Measurements from ENCODE around the gene RET. TPM values are rescaled to one million over a fixed set of nuclear protein-coding genes. Genes with fewer than 3 reads are reported as not detected.

The RET gene
- total RNA-seq, 2 donors from 2014 or later, result 1.2 to 3.5 TPM

DNA sequence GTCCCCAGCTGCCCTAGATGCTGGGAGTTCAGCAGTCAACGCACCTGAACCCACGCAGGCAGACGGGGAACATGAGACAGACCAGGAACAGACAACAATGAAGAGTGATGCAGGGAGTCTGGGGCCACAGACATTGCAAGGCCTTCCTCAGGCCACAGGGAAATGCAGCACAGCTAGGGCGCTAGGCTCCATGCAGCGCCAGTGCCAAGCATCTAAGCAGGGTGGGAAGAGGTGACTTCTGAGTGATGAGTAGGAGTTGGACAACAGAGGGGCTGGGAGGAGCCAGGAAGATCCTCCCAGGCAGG, 7.7 kb upstream of the RET start:
- Mint-ChIP-seq H3K9me3 (no peaks in the 10 kb centered on the region), H3K4me1 (peaks cover 2% of the 10 kb centered on the region), H3K27ac (no peak overlapping the region), H3K27me3 (ENCODE audit: insufficient read depth) (peaks cover 11% of the 10 kb centered on the region), H3K36me3 (ENCODE audit: low read depth) (no peaks in the 10 kb centered on the region), H3K4me3 (no peak overlapping the region)
- DNase-seq, result no peak
- Histone ChIP-seq H3K4me3 (ENCODE audit: low read length) (no peak overlapping the region), H3K9ac (ENCODE audit: extremely low read depth, low read length, poor library complexity, severe bottlenecking) (no peak overlapping the region), H3K27me3 (ENCODE audit: control insufficient read depth, insufficient read depth, low read length, poor library complexity, severe bottlenecking) (peaks cover 7% of the 10 kb centered on the region), H3K36me3 (ENCODE audit: control insufficient read depth, insufficient read depth, low read length) (no peaks in the 10 kb centered on the region), H3K9me3 (ENCODE audit: control insufficient read depth, low read length) (no peaks in the 10 kb centered on the region), H3K4me1 (ENCODE audit: control insufficient read depth, insufficient read depth, low read length) (no peaks in the 10 kb centered on the region), H3K27ac (ENCODE audit: low read depth, low read length) (no peak overlapping the region)
- no peak for TF ChIP-seq CTCF (conservative IDR thresholded peaks at IDR 0.05)
- WGBS, 2 experiments (ENCODE audit: insufficient coverage in 1 of 2, insufficient read length in 1 of 2), result 88 to 98% methylated on average over 5 of the region's 5 CpGs

GRCh38 chr10:43069579-43069978, 7.3 kb upstream of the RET start:
- no peaks in the 10 kb centered on the region for H3K36me3 Mint-ChIP-seq (ENCODE audit: low read depth)

GRCh38 chr10:43070121-43071085, 6.5 kb upstream of the RET start:
- Mint-ChIP-seq H3K27ac (no peak overlapping the region), H3K36me3 (ENCODE audit: low read depth) (no peaks in the 10 kb centered on the region)

More at GRCh38 chr10:43069579-43069978, 7.3 kb upstream of the RET start:
- H3K36me3 ChIP-seq (ENCODE audit: control insufficient read depth, insufficient read depth, low read length), result no peaks in the 10 kb centered on the region
- H3K9ac ChIP-seq (ENCODE audit: extremely low read depth, low read length, poor library complexity, severe bottlenecking), result no peak overlapping the region
- no peak overlapping the region for H3K27ac ChIP-seq (ENCODE audit: low read depth, low read length)
- H3K4me1 ChIP-seq (ENCODE audit: control insufficient read depth, insufficient read depth, low read length), result no peaks in the 10 kb centered on the region
- H3K27me3 Mint-ChIP-seq (ENCODE audit: insufficient read depth), result peaks cover 14% of the 10 kb centered on the region
- H3K9me3 Mint-ChIP-seq, result no peaks in the 10 kb centered on the region
- H3K4me1 Mint-ChIP-seq, result peaks cover 2% of the 10 kb centered on the region
- H3K27ac Mint-ChIP-seq, result no peak overlapping the region
- H3K4me3 Mint-ChIP-seq, result no peak overlapping the region
- no peak for TF ChIP-seq CTCF (conservative IDR thresholded peaks at IDR 0.05)
- 50 to 88% methylated on average over 1 to 4 of the region's 4 CpGs for WGBS, 2 experiments (ENCODE audit: insufficient coverage in 1 of 2, insufficient read length in 1 of 2)
- no peak for DNase-seq
- peaks cover 7% of the 10 kb centered on the region for H3K27me3 ChIP-seq (ENCODE audit: control insufficient read depth, insufficient read depth, low read length, poor library complexity, severe bottlenecking)
- H3K9me3 ChIP-seq (ENCODE audit: control insufficient read depth, low read length), result no peaks in the 10 kb centered on the region
- H3K4me3 ChIP-seq (ENCODE audit: low read length), result no peak overlapping the region

More at GRCh38 chr10:43070121-43071085, 6.5 kb upstream of the RET start:
- no peaks in the 10 kb centered on the region for H3K4me1 Mint-ChIP-seq
- H3K9me3 Mint-ChIP-seq, result no peaks in the 10 kb centered on the region
- no peak overlapping the region for H3K27ac ChIP-seq (ENCODE audit: low read depth, low read length)
- H3K27me3 Mint-ChIP-seq (ENCODE audit: insufficient read depth), result peaks cover 21% of the 10 kb centered on the region
- H3K27me3 ChIP-seq (ENCODE audit: control insufficient read depth, insufficient read depth, low read length, poor library complexity, severe bottlenecking), result peaks cover 12% of the 10 kb centered on the region
- peak; percentile 47 for TF ChIP-seq CTCF (conservative IDR thresholded peaks at IDR 0.05)
- H3K36me3 ChIP-seq (ENCODE audit: control insufficient read depth, insufficient read depth, low read length), result no peaks in the 10 kb centered on the region
- H3K9me3 ChIP-seq (ENCODE audit: control insufficient read depth, low read length), result no peaks in the 10 kb centered on the region
- peak; percentile 76 for DNase-seq
- no peak overlapping the region for H3K4me3 Mint-ChIP-seq
- 71 to 88% methylated on average over 3 to 17 of the region's 17 CpGs for WGBS, 2 experiments (ENCODE audit: insufficient coverage in 1 of 2, insufficient read length in 1 of 2)
- no peaks in the 10 kb centered on the region for H3K4me1 ChIP-seq (ENCODE audit: control insufficient read depth, insufficient read depth, low read length)
- H3K4me3 ChIP-seq (ENCODE audit: low read length), result no peak overlapping the region
- no peak overlapping the region for H3K9ac ChIP-seq (ENCODE audit: extremely low read depth, low read length, poor library complexity, severe bottlenecking)
